Gastroesophageal sphincter (tissue), 3 donors: ENCODE data around the gene AMACR.

ENCODE experiments used
- EP300 ChIP-seq: sonication (generic); formaldehyde crosslinking; IDR thresholded peaks from one replicate; pipeline ENCODE4 v1.6.1; 2017; ENCODE audit warnings: antibody characterized with exemption, mild to moderate bottlenecking
- POLR2A ChIP-seq, 2 donors: fragments of 450-650 bp; IDR thresholded peaks; one replicate each; pipeline ENCODE4 v1.6.1; 2017; ENCODE audit warnings: antibody characterized with exemption in 2 of 2, mild to moderate bottlenecking in 2 of 2, moderate library complexity in 1 of 2
- POLR2AphosphoS5 ChIP-seq: sonication (generic); formaldehyde crosslinking; IDR thresholded peaks from one replicate; pipeline ENCODE4 v1.6.1; 2017; ENCODE audit warnings: antibody characterized with exemption
- TF ChIP-seq, protein P1 (sequence below), 4 experiments: fragments of 200-600 bp in 2 of 4; fragments of 450-650 bp in 2 of 4; sonication (generic) in 1 of 4; IDR thresholded peaks; one replicate each; pipeline ENCODE4 v1.5.1; 2017 to 2019; ENCODE audit warnings: antibody characterized with exemption in 4 of 4, mild to moderate bottlenecking in 2 of 4, moderate library complexity in 2 of 4

DNA sequence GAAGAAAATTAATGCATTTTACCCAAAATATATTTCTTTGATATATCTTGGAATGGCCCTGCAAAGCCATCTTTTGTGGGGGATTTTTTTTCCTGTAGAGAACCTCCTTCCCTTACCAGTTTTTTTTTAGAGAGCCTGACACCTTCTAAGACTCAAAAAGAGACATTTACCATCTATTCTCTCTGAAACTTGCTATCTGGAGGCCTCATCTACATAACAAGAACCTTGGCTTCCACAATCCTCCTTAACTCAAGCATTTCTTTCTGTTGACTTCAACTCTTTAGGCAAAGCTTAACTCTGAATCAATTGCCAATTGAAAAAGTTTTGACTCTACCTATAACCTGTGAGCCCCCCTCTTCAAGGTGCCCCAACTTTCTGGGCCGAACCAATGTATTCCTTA lies 29.5 kb downstream of the AMACR start:
- TF ChIP-seq, protein P1, sequence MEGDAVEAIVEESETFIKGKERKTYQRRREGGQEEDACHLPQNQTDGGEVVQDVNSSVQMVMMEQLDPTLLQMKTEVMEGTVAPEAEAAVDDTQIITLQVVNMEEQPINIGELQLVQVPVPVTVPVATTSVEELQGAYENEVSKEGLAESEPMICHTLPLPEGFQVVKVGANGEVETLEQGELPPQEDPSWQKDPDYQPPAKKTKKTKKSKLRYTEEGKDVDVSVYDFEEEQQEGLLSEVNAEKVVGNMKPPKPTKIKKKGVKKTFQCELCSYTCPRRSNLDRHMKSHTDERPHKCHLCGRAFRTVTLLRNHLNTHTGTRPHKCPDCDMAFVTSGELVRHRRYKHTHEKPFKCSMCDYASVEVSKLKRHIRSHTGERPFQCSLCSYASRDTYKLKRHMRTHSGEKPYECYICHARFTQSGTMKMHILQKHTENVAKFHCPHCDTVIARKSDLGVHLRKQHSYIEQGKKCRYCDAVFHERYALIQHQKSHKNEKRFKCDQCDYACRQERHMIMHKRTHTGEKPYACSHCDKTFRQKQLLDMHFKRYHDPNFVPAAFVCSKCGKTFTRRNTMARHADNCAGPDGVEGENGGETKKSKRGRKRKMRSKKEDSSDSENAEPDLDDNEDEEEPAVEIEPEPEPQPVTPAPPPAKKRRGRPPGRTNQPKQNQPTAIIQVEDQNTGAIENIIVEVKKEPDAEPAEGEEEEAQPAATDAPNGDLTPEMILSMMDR (IDR thresholded peaks at IDR 0.05) = no peak
- TF ChIP-seq EP300 (no peak), POLR2A (IDR thresholded peaks at IDR 0.05) (no peak), POLR2AphosphoS5 (no peak)
